Spleen (tissue), 7 donors: ENCODE results near the gene MGAT5.

ENCODE experiments used
- POLR2A ChIP-seq, 3 donors: fragments of 450-650 bp; IDR thresholded peaks; one replicate each; pipeline ENCODE4 v1.5.1; 2017; ENCODE audit warnings: antibody characterized with exemption in 3 of 3, mild to moderate bottlenecking in 1 of 3
- POLR2AphosphoS5 ChIP-seq, 3 donors: sonication (generic); formaldehyde crosslinking; IDR thresholded peaks; one replicate each; pipeline ENCODE4 v1.5.1; 2017; ENCODE audit warnings: antibody characterized with exemption in 3 of 3
- TF ChIP-seq, protein P1 (sequence below), 11 experiments: fragments of 200-600 bp in 7 of 11; fragments of 450-650 bp in 4 of 11; sonication (generic) in 4 of 11; IDR thresholded peaks in 8 of 11; conservative IDR thresholded peaks in 3 of 11; 1 replicate in 7 of 11; 2 replicates in 4 of 11; pipeline versions ENCODE4 v1.4.0 to v1.8.0; 2016 to 2021; ENCODE audit warnings: antibody characterized with exemption in 11 of 11, inconsistent platforms in 4 of 11, mild to moderate bottlenecking in 1 of 11
- donor health status: DM: no; HTN: no; CAD: no; lungs with moderate emphysema.
- donor health status: DM: no; HTN: no; CAD: no.
- donor health status: DM: no; HTN: no; CAD: no.

DNA sequence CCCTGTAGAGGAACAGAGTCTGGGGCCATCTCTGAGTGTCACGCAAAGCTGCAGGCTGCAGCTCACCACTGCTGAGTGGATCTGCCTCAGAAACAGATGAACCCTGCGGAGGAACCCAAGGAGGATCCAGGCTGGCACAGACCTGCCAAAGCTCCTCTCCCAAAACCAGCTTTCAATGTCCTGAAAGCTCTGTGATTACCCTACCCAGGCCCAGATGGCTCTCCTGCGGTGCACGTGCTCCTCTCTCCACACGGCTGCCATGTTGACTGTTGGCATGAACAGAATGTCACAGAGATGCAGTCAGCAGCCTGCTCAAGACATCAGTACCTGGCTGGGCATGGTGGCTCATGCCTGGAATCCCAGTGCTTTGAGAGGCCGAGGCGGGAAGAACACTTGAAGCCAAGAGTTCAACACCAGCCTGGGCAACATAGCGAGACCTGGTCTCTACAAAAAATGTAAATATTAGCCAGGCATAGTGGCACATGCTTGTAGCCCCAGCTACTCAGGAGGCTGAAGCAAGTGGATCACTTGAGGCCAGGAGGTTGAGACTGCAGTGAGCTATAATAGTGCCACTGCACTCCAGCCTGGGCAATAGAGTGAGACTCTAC is 216.8 kb downstream of the MGAT5 start:
- TF ChIP-seq, protein P1, sequence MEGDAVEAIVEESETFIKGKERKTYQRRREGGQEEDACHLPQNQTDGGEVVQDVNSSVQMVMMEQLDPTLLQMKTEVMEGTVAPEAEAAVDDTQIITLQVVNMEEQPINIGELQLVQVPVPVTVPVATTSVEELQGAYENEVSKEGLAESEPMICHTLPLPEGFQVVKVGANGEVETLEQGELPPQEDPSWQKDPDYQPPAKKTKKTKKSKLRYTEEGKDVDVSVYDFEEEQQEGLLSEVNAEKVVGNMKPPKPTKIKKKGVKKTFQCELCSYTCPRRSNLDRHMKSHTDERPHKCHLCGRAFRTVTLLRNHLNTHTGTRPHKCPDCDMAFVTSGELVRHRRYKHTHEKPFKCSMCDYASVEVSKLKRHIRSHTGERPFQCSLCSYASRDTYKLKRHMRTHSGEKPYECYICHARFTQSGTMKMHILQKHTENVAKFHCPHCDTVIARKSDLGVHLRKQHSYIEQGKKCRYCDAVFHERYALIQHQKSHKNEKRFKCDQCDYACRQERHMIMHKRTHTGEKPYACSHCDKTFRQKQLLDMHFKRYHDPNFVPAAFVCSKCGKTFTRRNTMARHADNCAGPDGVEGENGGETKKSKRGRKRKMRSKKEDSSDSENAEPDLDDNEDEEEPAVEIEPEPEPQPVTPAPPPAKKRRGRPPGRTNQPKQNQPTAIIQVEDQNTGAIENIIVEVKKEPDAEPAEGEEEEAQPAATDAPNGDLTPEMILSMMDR (IDR thresholded peaks at IDR 0.05 in 8 of 11, conservative IDR thresholded peaks at IDR 0.05 in 3 of 11), result no peak
- TF ChIP-seq POLR2AphosphoS5 (IDR thresholded peaks at IDR 0.05), result no peak
- TF ChIP-seq POLR2A (IDR thresholded peaks at IDR 0.05), result no peak
